SK-N-SH (cell line): Measurements from ENCODE around the gene TMEM174. TPM values are rescaled to one million over a fixed set of nuclear protein-coding genes. Genes with fewer than 3 reads are reported as not detected.

Experiments
- CTCF ChIA-PET: fragments of 300-600, 350-600 bp; formaldehyde crosslinking; extraction: SDS; loops from one replicate; lab custom pipeline; 2021; lab: Yijun Ruan, JAX
- POLR2A ChIA-PET: fragments of 350-600 bp; sonication (Branson Sonifier 250); formaldehyde crosslinking; extraction: SDS; loops from one replicate; lab custom pipeline; 2020; ENCODE audit warnings: antibody characterized with exemption, inconsistent platforms; lab: Yijun Ruan, JAX
- DNase-seq: peaks from one replicate; pipeline ENCODE4 v3.0.0; 2012
- H2AFZ ChIP-seq: fragments of 200-600 bp; sonication (generic); 2 replicates; pipeline ENCODE4 v1.8.1; 2016; ENCODE audit warnings: antibody characterized with exemption, mild to moderate bottlenecking, low read depth
- H3F3A ChIP-seq: fragments of 200-600 bp; sonication (generic); replicated peaks from 2 replicates; pipeline ENCODE3; 2016; ENCODE audit warnings: antibody characterized with exemption, mild to moderate bottlenecking; ENCODE audit not compliant: insufficient read depth
- H3K27ac ChIP-seq, 2 experiments: fragments of 200-500 bp in 1 of 2; fragments of 200-600 bp in 1 of 2; sonication (Bioruptor generic) in 1 of 2; sonication (generic), shearing (Covaris generic) in 1 of 2; 2 replicates each; pipeline versions ENCODE4 v1.5.1 to v1.6.1; 2014 to 2016; ENCODE audit warnings: low read depth in 2 of 2, inconsistent platforms in 1 of 2, low read length in 1 of 2, mild to moderate bottlenecking in 1 of 2, mixed read lengths in 1 of 2
- H3K27me3 ChIP-seq: fragments of 200-600 bp; sonication (generic), shearing (Covaris generic); 2 replicates; pipeline ENCODE4 v1.6.1; 2016; ENCODE audit warnings: mixed run types; ENCODE audit not compliant: insufficient read depth
- H3K36me3 ChIP-seq, 2 experiments: fragments of 200-500 bp in 1 of 2; fragments of 200-600 bp in 1 of 2; sonication (Bioruptor generic) in 1 of 2; sonication (generic) in 1 of 2; replicated peaks in 1 of 2; 2 replicates each; pipeline versions ENCODE3 to v1.5.1; 2014 to 2016; ENCODE audit warnings: low read length in 1 of 2, mild to moderate bottlenecking in 1 of 2; ENCODE audit not compliant: insufficient read depth in 2 of 2, control insufficient read depth in 1 of 2
- H3K4me1 ChIP-seq, 2 experiments: fragments of 200-500 bp in 1 of 2; fragments of 200-600 bp in 1 of 2; sonication (Bioruptor generic) in 1 of 2; sonication (generic), shearing (Covaris generic) in 1 of 2; 2 replicates each; pipeline versions ENCODE4 v1.5.1 to v1.6.1; 2014 to 2016; ENCODE audit warnings: low read depth in 1 of 2, low read length in 1 of 2, mixed run types in 1 of 2; ENCODE audit not compliant: insufficient read depth in 2 of 2, control insufficient read depth in 1 of 2
- H3K4me2 ChIP-seq: fragments of 200-600 bp; sonication (generic), shearing (Covaris generic); 2 replicates; pipeline ENCODE4 v1.6.1; 2017; ENCODE audit warnings: mixed run types
- H3K4me3 ChIP-seq, 2 experiments: fragments of 200-500 bp in 1 of 2; fragments of 200-600 bp in 1 of 2; sonication (Bioruptor generic) in 1 of 2; sonication (generic), shearing (Covaris generic) in 1 of 2; 2 replicates each; pipeline versions ENCODE4 v1.5.1 to v1.8.1; 2014 to 2016; ENCODE audit warnings: low read depth in 2 of 2, inconsistent platforms in 1 of 2, low read length in 1 of 2, mild to moderate bottlenecking in 1 of 2, mixed read lengths in 1 of 2, moderate library complexity in 1 of 2
- H3K79me2 ChIP-seq: fragments of 200-600 bp; sonication (generic); 2 replicates; pipeline ENCODE4 v1.8.1; 2017; ENCODE audit warnings: mild to moderate bottlenecking; ENCODE audit not compliant: insufficient read depth
- H3K9ac ChIP-seq: fragments of 200-600 bp; sonication (generic); 2 replicates; pipeline ENCODE4 v1.6.1; 2017; ENCODE audit warnings: mixed run types
- H3K9me2 ChIP-seq: fragments of 200-600 bp; sonication (generic); 2 replicates; pipeline ENCODE4 v1.6.1; 2017; ENCODE audit warnings: mixed run types
- H3K9me3 ChIP-seq: fragments of 200-600 bp; sonication (generic); 2 replicates; pipeline ENCODE4 v1.6.1; 2017; ENCODE audit warnings: mixed run types, mild to moderate bottlenecking, moderate library complexity
- H4K20me1 ChIP-seq: fragments of 200-600 bp; sonication (generic); 2 replicates; pipeline ENCODE4 v1.6.1; 2017; ENCODE audit warnings: mild to moderate bottlenecking, mixed run types; ENCODE audit not compliant: insufficient read depth
- EZH2phosphoT487 ChIP-seq: fragments of 200-600 bp; sonication (generic); IDR thresholded peaks from 2 replicates; pipeline ENCODE4 v1.6.1; 2017; ENCODE audit warnings: low read depth, mixed run types, mild to moderate bottlenecking, antibody characterized with exemption, moderate library complexity, borderline replicate concordance
- FOSL2 ChIP-seq: IDR thresholded peaks from 2 replicates; pipeline ENCODE4 v1.4.0; 2012; ENCODE audit warnings: low read depth, mild to moderate bottlenecking, moderate library complexity, borderline replicate concordance
- GABPA ChIP-seq: IDR thresholded peaks from 2 replicates; pipeline ENCODE4 v1.4.0; 2012; ENCODE audit warnings: low read depth, mild to moderate bottlenecking
- JUND ChIP-seq: IDR thresholded peaks from 2 replicates; pipeline ENCODE4 v1.4.0; 2012
- MAX ChIP-seq: IDR thresholded peaks from 2 replicates; pipeline ENCODE4 v1.4.0; 2012; ENCODE audit warnings: low read depth
- NRF1 ChIP-seq: IDR thresholded peaks from 2 replicates; pipeline ENCODE4 v1.6.1; 2012; ENCODE audit warnings: low read depth, mild to moderate bottlenecking, low read length
- PBX3 ChIP-seq: IDR thresholded peaks from 2 replicates; pipeline ENCODE4; 2012
- POLR2AphosphoS5 ChIP-seq: IDR thresholded peaks from 2 replicates; pipeline ENCODE4 v1.6.1; 2012; ENCODE audit warnings: low read depth, low read length
- RAD21 ChIP-seq: IDR thresholded peaks from 2 replicates; pipeline ENCODE4 v1.6.1; 2012; ENCODE audit warnings: mild to moderate bottlenecking, low read length
- RCOR1 ChIP-seq: fragments of 150-350 bp; IDR thresholded peaks from 2 replicates; pipeline ENCODE4 v1.6.1; 2017; ENCODE audit warnings: antibody characterized with exemption, low read length
- RXRA ChIP-seq: IDR thresholded peaks from 2 replicates; pipeline ENCODE4 v1.4.0; 2012; ENCODE audit warnings: low read depth, mild to moderate bottlenecking, borderline replicate concordance
- TAF1 ChIP-seq: IDR thresholded peaks from 2 replicates; pipeline ENCODE4 v1.6.1; 2012; ENCODE audit warnings: low read depth, mild to moderate bottlenecking, low read length, moderate library complexity, borderline replicate concordance
- USF1 ChIP-seq: IDR thresholded peaks from 2 replicates; pipeline ENCODE4 v1.4.0; 2012; ENCODE audit warnings: low read depth, borderline replicate concordance
- YY1 ChIP-seq: IDR thresholded peaks from 2 replicates; pipeline ENCODE4 v1.4.0; 2012; ENCODE audit warnings: low read depth, mild to moderate bottlenecking
- ZBTB33 ChIP-seq: IDR thresholded peaks from 2 replicates; pipeline ENCODE4 v1.4.0; 2012; ENCODE audit warnings: low read depth, borderline replicate concordance
- WGBS: methylation state at CpG from one replicate; pipeline ENCODE4 v1.1.6; 2017; ENCODE audit warnings: low lambda C conversion rate; 5-methylcytosine and 5-hydroxymethylcytosine counted together
- polyA plus RNA-seq, 3 experiments: library from polyadenylated mRNA; depleted of rRNA; stranded (reverse); fragments of >200 nt; gene quantifications; 2 replicates each; pipeline ENCODE4 v1.2.3, GENCODE V29; 2012
- TF ChIP-seq, protein P1 (sequence below): IDR thresholded peaks from 2 replicates; pipeline ENCODE4 v1.6.1; 2012; ENCODE audit warnings: mild to moderate bottlenecking, low read depth, low read length, moderate library complexity
- TF ChIP-seq, protein P2 (sequence below): fragments of 200-600 bp; sonication (generic); IDR thresholded peaks from 2 replicates; pipeline ENCODE4 v1.6.1; 2017; ENCODE audit warnings: antibody characterized with exemption, mild to moderate bottlenecking, moderate library complexity

TMEM174 gene
- polyA plus RNA-seq, 1 of the 3 experiments (the other 2 are of a cell fraction) = not detected

DNA sequence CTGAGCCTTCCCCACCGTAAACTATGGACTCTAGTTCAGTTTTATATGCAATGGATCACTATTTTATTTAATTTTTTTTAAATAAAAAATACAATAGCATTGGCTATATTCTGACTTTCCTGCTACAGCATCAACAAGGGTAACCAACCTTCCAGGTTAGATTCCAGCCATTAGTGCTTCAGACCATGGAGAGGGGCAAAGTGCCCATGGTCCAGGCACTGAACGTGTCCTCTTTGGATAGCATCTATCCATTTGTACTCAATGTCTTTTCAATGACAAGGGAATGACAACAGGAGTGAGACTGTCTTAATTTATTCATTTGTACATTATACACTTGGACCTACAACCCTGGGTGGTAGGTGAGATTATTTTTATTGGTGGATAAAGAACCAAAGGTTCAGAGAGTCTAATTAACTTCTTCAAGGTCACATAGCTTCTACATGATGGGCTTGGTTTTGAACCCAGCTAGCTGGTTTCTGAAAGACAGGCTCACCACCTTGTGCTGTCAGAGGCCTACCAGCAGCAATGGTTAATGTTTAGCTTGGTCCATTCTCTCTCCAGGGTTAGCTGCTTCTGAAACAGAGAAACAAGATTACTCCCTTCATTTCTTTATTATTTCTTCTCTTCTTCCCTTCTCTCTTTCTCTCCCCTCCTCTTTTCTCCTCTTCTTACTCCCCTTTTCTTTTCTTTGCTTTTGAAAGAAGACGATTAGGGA, 41.1 kb upstream of the TMEM174 start:
- no peak for DNase-seq
- ChIA-PET CTCF (interaction anchor here (1.4 kb wide), 1 partner anchor 319 kb away, joined by 3 read pairs; no protein-coding TSS in a partner anchor), POLR2A (no interaction called here)
- Histone ChIP-seq H4K20me1 (no peaks in the 10 kb centered on the region), H3K27me3 (no peaks in the 10 kb centered on the region), H3K4me2 (no peak overlapping the region), H3K36me3 (no peaks in the 10 kb centered on the region), H2AFZ (no peak overlapping the region), H3F3A (no peaks in the 10 kb centered on the region), H3K9ac (no peak overlapping the region), H3K9me2 (no peaks in the 10 kb centered on the region), H3K4me3 (no peak overlapping the region), H3K79me2 (no peaks in the 10 kb centered on the region), H3K4me1 (peaks cover 0 to 2% of the 10 kb centered on the region in 2 experiments; a peak in 1 of 4 replicates), H3K27ac (no peak overlapping the region), H3K9me3 (no peaks in the 10 kb centered on the region)
- WGBS = 44% methylated on average over 3 of the region's 3 CpGs
- TF ChIP-seq TAF1 (no peak), RXRA (no peak), NRF1 (no peak), EZH2phosphoT487 (no peak), RAD21 (no peak), JUND (no peak)
- TF ChIP-seq, protein P1, sequence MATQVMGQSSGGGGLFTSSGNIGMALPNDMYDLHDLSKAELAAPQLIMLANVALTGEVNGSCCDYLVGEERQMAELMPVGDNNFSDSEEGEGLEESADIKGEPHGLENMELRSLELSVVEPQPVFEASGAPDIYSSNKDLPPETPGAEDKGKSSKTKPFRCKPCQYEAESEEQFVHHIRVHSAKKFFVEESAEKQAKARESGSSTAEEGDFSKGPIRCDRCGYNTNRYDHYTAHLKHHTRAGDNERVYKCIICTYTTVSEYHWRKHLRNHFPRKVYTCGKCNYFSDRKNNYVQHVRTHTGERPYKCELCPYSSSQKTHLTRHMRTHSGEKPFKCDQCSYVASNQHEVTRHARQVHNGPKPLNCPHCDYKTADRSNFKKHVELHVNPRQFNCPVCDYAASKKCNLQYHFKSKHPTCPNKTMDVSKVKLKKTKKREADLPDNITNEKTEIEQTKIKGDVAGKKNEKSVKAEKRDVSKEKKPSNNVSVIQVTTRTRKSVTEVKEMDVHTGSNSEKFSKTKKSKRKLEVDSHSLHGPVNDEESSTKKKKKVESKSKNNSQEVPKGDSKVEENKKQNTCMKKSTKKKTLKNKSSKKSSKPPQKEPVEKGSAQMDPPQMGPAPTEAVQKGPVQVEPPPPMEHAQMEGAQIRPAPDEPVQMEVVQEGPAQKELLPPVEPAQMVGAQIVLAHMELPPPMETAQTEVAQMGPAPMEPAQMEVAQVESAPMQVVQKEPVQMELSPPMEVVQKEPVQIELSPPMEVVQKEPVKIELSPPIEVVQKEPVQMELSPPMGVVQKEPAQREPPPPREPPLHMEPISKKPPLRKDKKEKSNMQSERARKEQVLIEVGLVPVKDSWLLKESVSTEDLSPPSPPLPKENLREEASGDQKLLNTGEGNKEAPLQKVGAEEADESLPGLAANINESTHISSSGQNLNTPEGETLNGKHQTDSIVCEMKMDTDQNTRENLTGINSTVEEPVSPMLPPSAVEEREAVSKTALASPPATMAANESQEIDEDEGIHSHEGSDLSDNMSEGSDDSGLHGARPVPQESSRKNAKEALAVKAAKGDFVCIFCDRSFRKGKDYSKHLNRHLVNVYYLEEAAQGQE = 0 out of 2 replicates have a peak, but pooled peaks have one; percentile 47
- TF ChIP-seq, protein P2, sequence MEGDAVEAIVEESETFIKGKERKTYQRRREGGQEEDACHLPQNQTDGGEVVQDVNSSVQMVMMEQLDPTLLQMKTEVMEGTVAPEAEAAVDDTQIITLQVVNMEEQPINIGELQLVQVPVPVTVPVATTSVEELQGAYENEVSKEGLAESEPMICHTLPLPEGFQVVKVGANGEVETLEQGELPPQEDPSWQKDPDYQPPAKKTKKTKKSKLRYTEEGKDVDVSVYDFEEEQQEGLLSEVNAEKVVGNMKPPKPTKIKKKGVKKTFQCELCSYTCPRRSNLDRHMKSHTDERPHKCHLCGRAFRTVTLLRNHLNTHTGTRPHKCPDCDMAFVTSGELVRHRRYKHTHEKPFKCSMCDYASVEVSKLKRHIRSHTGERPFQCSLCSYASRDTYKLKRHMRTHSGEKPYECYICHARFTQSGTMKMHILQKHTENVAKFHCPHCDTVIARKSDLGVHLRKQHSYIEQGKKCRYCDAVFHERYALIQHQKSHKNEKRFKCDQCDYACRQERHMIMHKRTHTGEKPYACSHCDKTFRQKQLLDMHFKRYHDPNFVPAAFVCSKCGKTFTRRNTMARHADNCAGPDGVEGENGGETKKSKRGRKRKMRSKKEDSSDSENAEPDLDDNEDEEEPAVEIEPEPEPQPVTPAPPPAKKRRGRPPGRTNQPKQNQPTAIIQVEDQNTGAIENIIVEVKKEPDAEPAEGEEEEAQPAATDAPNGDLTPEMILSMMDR = no peak

DNA sequence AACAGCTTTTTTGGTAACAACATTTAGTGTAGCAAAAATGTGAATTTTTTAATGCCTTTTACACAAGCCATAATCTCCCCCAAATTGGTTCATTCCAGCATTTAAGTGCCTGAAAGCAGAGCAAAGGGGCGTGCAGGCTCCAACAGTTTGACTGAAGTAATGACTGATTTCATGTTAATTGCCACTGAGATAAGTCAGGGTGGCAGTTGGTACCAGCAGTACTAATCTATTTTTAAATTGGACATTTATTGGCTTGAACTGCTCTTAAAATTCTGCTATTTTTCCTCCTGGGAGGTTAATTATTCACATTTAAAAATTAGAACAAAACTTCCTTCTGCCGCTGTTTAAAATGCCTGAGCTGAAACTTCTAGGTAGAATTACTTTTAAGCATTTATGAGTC, 40.2 kb upstream of the TMEM174 start:
- Histone ChIP-seq H3K36me3 (no peaks in the 10 kb centered on the region), H3F3A (no peaks in the 10 kb centered on the region), H4K20me1 (no peaks in the 10 kb centered on the region), H3K27ac (no peak overlapping the region), H3K9me3 (no peaks in the 10 kb centered on the region), H2AFZ (no peak overlapping the region), H3K4me1 (peaks cover 0 to 2% of the 10 kb centered on the region in 2 experiments; a peak in 1 of 4 replicates), H3K4me3 (no peak overlapping the region), H3K9me2 (no peaks in the 10 kb centered on the region), H3K79me2 (no peaks in the 10 kb centered on the region), H3K4me2 (no peak overlapping the region), H3K9ac (no peak overlapping the region), H3K27me3 (no peaks in the 10 kb centered on the region)
- 72% methylated on average over 2 of the region's 2 CpGs for WGBS
- ChIA-PET CTCF (interaction anchor here (1.1 to 1.5 kb wide), 3 partner anchors 8 to 318 kb away, joined by 3 to 5 read pairs (median 3); no protein-coding TSS in a partner anchor), POLR2A (no interaction called here)
- DNase-seq = no peak
- TF ChIP-seq MAX = no peak
- no peak for TF ChIP-seq GABPA
- TF ChIP-seq YY1 = no peak
- no peak for TF ChIP-seq POLR2AphosphoS5
- TF ChIP-seq ZBTB33 = no peak
- no peak for TF ChIP-seq PBX3
- TF ChIP-seq RXRA = no peak
- TF ChIP-seq EZH2phosphoT487 = no peak
- TF ChIP-seq RCOR1 = no peak
- no peak for TF ChIP-seq FOSL2
- TF ChIP-seq USF1 = no peak
